Upper lobe of left lung (tissue), 6 donors: ENCODE measurements around the gene ZBTB3. TPM values are rescaled to one million over a fixed set of nuclear protein-coding genes. Genes with fewer than 3 reads are reported as not detected.
A peak's percentile ranks its signal among the peaks of the same experiment; 100 is the strongest.
"Not testable (repeated sequence)": the region's sequence is repeated elsewhere in the genome, so short reads cannot be mapped to it uniquely, and the experiment has no call there.

Experiments used
- ATAC-seq, 2 donors: fragments of 200-7000 bp; cut with Tn5 transposase; one replicate each; pipeline ENCODE4 v1.9.1; 2022; ENCODE audit warnings: mild to moderate bottlenecking in 2 of 2, moderate library complexity in 2 of 2; ENCODE audit not compliant: low FRiP score in 2 of 2
- DNase-seq, 2 donors: peaks; one replicate each; pipeline ENCODE4 v3.0.0-alpha.2; 2019 to 2020
- H3K27ac ChIP-seq, 4 donors: fragments of 200-600 bp; sonication (generic); one replicate each; pipeline ENCODE4 v1.5.1; 2016 to 2019
- H3K27me3 ChIP-seq, 4 donors: fragments of 200-600 bp; sonication (generic); one replicate each; pipeline ENCODE4 v1.5.1; 2017 to 2019
- H3K36me3 ChIP-seq, 4 donors: fragments of 200-600 bp; sonication (generic); one replicate each; pipeline ENCODE4 v1.5.1; 2016 to 2019
- H3K4me1 ChIP-seq, 4 donors: fragments of 200-600 bp; sonication (generic); one replicate each; pipeline ENCODE4 v1.5.1; 2018 to 2019
- H3K4me3 ChIP-seq, 4 donors: fragments of 200-600 bp; sonication (generic); one replicate each; pipeline ENCODE4 v1.5.1; 2017 to 2019; ENCODE audit warnings: mild to moderate bottlenecking in 2 of 4, moderate library complexity in 1 of 4
- H3K9me3 ChIP-seq, 4 donors: fragments of 200-600 bp; sonication (generic); one replicate each; pipeline ENCODE4 v1.5.1; 2018 to 2019
- EP300 ChIP-seq, 4 donors: sonication (generic); formaldehyde crosslinking; IDR thresholded peaks; one replicate each; pipeline ENCODE4 v1.5.1; 2017; ENCODE audit warnings: antibody characterized with exemption in 4 of 4, control low read depth in 2 of 4
- POLR2A ChIP-seq, 4 donors: fragments of 450-650 bp; IDR thresholded peaks; one replicate each; pipeline ENCODE4 v1.5.1; 2016 to 2017; ENCODE audit warnings: antibody characterized with exemption in 4 of 4, mild to moderate bottlenecking in 2 of 4
- POLR2AphosphoS5 ChIP-seq, 2 donors: sonication (generic); formaldehyde crosslinking; IDR thresholded peaks; one replicate each; pipeline ENCODE4 v1.5.1; 2017; ENCODE audit warnings: antibody characterized with exemption in 2 of 2
- WGBS, 2 donors: methylation state at CpG; one replicate each; pipeline ENCODE4 v1.1.5; 2017 to 2018; 5-methylcytosine and 5-hydroxymethylcytosine counted together
- small RNA-seq, 4 donors: library from RNA; depleted of rRNA; stranded (forward); fragments of <200 nt; gene quantifications; one replicate each; pipeline ENCODE3, GENCODE V24; 2016
- total RNA-seq, 6 donors: library from RNA; depleted of rRNA in 4 of 6; stranded (reverse); fragments of >200 nt in 4 of 6; gene quantifications; one replicate each; pipeline versions ENCODE4 v1.1.0 to v1.2.1, GENCODE V29; 2016 to 2021
- TF ChIP-seq, protein P1 (sequence below), 6 experiments: fragments of 450-650 bp in 4 of 6; fragments of 200-600 bp in 2 of 6; sonication (generic) in 2 of 6; IDR thresholded peaks; one replicate each; pipeline ENCODE4 v1.5.1; 2016 to 2019; ENCODE audit warnings: antibody characterized with exemption in 6 of 6
- donor health status: DM: no; HTN: no; CAD: no; lungs with moderate emphysema.
- donor health status: DM: no; HTN: yes; CAD: no; lungs with severe emphysema.

ZBTB3 gene
- total RNA-seq, 6 donors from 2014 or later: 7.3 to 15.3 (median 11.7) TPM

DNA sequence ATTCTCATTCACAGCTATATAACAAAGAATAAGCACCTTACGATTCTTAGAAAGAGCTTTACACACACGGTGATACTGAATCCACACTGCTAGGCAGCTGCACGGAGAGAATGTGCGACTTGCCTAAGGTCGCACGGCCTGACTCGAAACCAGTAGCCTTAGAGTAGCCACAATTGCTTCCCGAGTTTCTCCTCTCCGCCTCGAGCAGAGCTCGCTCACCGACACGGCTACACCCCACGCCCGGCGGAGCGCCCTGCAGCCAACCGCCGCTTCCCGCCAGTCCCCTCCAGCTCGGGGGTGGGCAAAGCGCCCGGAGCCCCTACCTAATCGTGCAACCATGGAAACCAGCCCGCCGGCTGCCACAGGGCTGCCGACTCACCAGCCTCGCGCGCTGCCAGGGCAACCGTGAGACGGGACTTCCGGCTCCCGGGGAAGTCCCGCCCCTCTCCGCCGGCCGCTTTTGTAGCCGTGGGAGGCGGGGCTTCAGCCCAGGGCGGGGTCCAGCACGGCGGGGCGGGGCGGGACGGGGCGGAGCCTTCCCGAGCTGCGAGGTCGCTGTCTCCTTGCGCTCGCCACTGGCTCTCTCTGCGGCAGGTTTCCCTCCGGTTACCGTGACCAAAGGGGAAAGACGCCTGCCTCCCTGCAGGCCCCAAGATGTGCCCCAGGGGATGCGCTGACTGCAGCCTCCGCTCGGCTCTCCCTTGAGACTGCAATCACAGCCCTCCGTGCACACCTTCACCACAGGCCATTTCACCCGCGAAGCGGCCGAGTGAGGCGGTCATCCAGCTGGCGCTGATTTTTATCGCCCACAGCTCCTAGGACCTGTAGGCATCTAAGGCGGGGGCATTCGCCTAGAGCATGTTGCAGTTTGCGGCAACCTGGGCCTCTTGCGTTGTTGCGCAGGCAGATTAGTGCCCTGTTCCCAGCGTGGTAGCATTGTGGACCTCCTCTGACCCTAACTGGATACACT, 47.8 kb downstream of the ZBTB3 start:
- Histone ChIP-seq H3K4me1 (peaks cover 31 to 43% (median 38%) of the 10 kb centered on the region in 4 donors), H3K4me3 (peak overlapping the region; percentile 61 to 86 (median 85)), H3K27ac (peak overlapping the region; percentile 76 to 89 (median 79)), H3K36me3 (peaks cover 0 to 17% (median 8%) of the 10 kb centered on the region in 4 donors), H3K9me3 (no peaks in the 10 kb centered on the region), H3K27me3 (no peaks in the 10 kb centered on the region)
- TF ChIP-seq, protein P1, sequence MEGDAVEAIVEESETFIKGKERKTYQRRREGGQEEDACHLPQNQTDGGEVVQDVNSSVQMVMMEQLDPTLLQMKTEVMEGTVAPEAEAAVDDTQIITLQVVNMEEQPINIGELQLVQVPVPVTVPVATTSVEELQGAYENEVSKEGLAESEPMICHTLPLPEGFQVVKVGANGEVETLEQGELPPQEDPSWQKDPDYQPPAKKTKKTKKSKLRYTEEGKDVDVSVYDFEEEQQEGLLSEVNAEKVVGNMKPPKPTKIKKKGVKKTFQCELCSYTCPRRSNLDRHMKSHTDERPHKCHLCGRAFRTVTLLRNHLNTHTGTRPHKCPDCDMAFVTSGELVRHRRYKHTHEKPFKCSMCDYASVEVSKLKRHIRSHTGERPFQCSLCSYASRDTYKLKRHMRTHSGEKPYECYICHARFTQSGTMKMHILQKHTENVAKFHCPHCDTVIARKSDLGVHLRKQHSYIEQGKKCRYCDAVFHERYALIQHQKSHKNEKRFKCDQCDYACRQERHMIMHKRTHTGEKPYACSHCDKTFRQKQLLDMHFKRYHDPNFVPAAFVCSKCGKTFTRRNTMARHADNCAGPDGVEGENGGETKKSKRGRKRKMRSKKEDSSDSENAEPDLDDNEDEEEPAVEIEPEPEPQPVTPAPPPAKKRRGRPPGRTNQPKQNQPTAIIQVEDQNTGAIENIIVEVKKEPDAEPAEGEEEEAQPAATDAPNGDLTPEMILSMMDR (IDR thresholded peaks at IDR 0.05): peak in 1 of 6 experiments; percentile 2
- TF ChIP-seq POLR2A (IDR thresholded peaks at IDR 0.05) (peak in 1 of 4 donors; percentile 75), EP300 (IDR thresholded peaks at IDR 0.05) (no peak), POLR2AphosphoS5 (IDR thresholded peaks at IDR 0.05) (peak; percentile 52 to 75)
- 13 to 22% methylated on average over 12 to 29 of the region's 73 CpGs for WGBS, 2 donors
- peak; percentile 94 for ATAC-seq
- DNase-seq: peak; percentile 98 to 99

DNA sequence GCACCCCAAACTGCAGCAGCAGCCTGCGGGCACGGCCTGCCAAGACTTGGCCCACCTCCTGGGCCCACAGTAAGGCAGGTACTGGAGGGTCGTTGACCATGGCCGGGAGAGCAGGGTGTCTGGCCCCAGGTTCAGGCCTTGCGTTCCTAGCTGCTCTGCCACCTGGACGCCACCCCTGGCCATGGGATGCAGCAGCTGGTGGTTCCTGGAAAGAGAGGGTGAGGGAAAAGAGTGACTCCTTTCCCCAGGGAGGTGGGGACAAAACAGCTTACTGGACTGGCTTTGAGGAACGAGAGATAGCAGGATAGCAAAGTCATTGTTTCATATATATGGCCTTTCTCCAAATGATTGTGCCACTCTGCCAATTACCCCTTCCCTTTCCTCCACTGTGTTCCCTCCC, 48.5 kb downstream of the ZBTB3 start:
- Histone ChIP-seq H3K27ac (peak overlapping the region; percentile 76 to 89 (median 79)), H3K4me3 (peak overlapping the region in 3 of 4 donors; percentile 61 to 85 (median 85)), H3K27me3 (no peaks in the 10 kb centered on the region), H3K9me3 (no peaks in the 10 kb centered on the region), H3K4me1 (peaks cover 29 to 40% (median 36%) of the 10 kb centered on the region in 4 donors), H3K36me3 (peaks cover 0 to 14% (median 4%) of the 10 kb centered on the region in 4 donors)
- ATAC-seq (no peak), DNase-seq (no peak)
- 48 to 55% methylated on average over 7 of the region's 7 CpGs for WGBS, 2 donors
- TF ChIP-seq, protein P1 (IDR thresholded peaks at IDR 0.05): no peak
- TF ChIP-seq POLR2AphosphoS5 (IDR thresholded peaks at IDR 0.05): no peak
- no peak for TF ChIP-seq POLR2A (IDR thresholded peaks at IDR 0.05)
- TF ChIP-seq EP300 (IDR thresholded peaks at IDR 0.05): no peak

DNA sequence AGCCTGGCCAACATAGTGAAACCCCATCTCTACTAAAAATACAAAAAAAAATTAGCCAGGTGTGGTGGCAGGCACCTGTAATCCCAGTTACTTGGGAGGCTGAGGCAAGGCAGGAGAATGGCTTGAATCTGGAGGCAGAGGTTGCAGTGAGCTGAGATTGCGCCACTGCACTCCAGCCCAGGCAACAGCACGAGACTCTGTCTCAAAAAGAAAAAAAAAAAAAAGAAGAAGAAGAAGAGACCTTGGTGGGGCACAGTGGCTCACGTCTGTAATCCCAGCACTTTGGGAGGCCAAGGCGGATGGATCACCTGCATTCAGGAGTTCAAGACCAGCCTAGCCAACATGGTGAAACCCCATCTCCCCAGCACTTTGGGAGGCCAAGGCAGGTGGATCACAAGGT, 50.0 kb downstream of the ZBTB3 start:
- DNase-seq, H3K9me3 ChIP-seq, H3K4me3 ChIP-seq, H3K27ac ChIP-seq, H3K27me3 ChIP-seq, ATAC-seq: not testable (repeated sequence)
- H3K4me1 ChIP-seq: peaks cover 23 to 34% (median 26%) of the 10 kb centered on the region in 4 donors
- 79 to 85% methylated on average over 4 of the region's 4 CpGs for WGBS, 2 donors
- peaks cover 0 to 12% (median 3%) of the 10 kb centered on the region in 4 donors for H3K36me3 ChIP-seq

DNA sequence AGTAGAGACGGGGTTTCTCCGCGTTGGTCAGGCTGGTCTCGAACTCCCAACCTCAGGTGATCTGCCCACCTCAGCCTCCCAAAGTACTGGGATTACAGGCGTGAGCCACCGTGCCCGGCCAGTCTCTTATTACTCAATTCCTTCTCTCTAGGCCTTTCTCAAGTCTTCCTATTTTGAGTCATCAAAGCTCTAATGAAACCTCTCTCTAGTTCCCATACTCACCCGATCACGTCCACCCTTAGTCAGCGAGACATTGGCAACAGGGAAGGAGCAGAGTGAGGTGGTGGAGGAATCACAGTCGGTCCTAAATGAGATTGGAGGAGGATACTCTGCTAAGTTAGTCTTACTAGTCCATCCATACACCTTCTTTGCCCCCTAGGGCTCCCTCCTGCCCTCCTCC, 51.7 kb downstream of the ZBTB3 start:
- H3K27ac ChIP-seq: no peak overlapping the region
- no peak overlapping the region for H3K4me3 ChIP-seq
- H3K9me3 ChIP-seq: no peaks in the 10 kb centered on the region
- H3K36me3 ChIP-seq: peaks cover 0 to 12% (median 3%) of the 10 kb centered on the region in 4 donors
- H3K4me1 ChIP-seq: peaks cover 14 to 20% (median 17%) of the 10 kb centered on the region in 4 donors
- no peak for DNase-seq
- H3K27me3 ChIP-seq: no peaks in the 10 kb centered on the region
- no peak for ATAC-seq
- WGBS, 2 donors: 82 to 92% methylated on average over 11 of the region's 11 CpGs
- TF ChIP-seq POLR2AphosphoS5 (IDR thresholded peaks at IDR 0.05) (no peak), POLR2A (IDR thresholded peaks at IDR 0.05) (peak in 1 of 4 donors; percentile 19)

Small RNA genes lying within 50 kb of the gene (small RNA-seq; reads per million reads assigned to genes)
- 0.37 to 1.0 (median 0.59) reads per million in 4 donors for gene MIR6514

Other genes with a start within 250 kb of the ZBTB3 start
- 1,000 to 10,000 TPM in 2 of 6 donors, 100 to 1,000 TPM in 4; 583 to 1,153 (median 829) TPM for gene AHNAK, start 207.4 kb downstream of the ZBTB3 start, total RNA-seq
- 100 to 1,000 TPM; 557 to 997 (median 889) TPM for gene EEF1G, start 180.3 kb downstream of the ZBTB3 start, total RNA-seq
- gene TUT1, start 162.6 kb downstream of the ZBTB3 start, total RNA-seq: 10 to 100 TPM in 3 of 6 donors, 1 to 10 TPM in 3; 5.3 to 25.4 (median 11.7) TPM
- gene MTA2, start 152.3 kb downstream of the ZBTB3 start, total RNA-seq: 10 to 100 TPM; 57.6 to 88.0 (median 69.8) TPM
- 100 to 1,000 TPM in 1 of 6 donors, 10 to 100 TPM in 5; 31.0 to 148 (median 71.0) TPM for gene EML3, start 141.4 kb downstream of the ZBTB3 start, total RNA-seq
- gene ROM1, start 140.9 kb downstream of the ZBTB3 start, total RNA-seq: 1 to 10 TPM; 3.1 to 9.2 (median 5.2) TPM
- 10 to 100 TPM; 21.3 to 43.9 (median 37.9) TPM for gene B3GAT3, start 132.2 kb downstream of the ZBTB3 start, total RNA-seq
- gene GANAB, start 107.5 kb downstream of the ZBTB3 start, total RNA-seq: 100 to 1,000 TPM in 4 of 6 donors, 10 to 100 TPM in 2; 82.3 to 240 (median 138) TPM
- gene INTS5, start 100.9 kb downstream of the ZBTB3 start, total RNA-seq: 10 to 100 TPM in 5 of 6 donors, 1 to 10 TPM in 1; 9.5 to 31.5 (median 19.8) TPM
- 10 to 100 TPM; 16.8 to 42.0 (median 30.6) TPM for gene C11orf98, start 89.0 kb downstream of the ZBTB3 start, total RNA-seq
- 10 to 100 TPM in 3 of 6 donors, 1 to 10 TPM in 3; 5.7 to 16.0 (median 10.0) TPM for gene CSKMT, start 88.8 kb downstream of the ZBTB3 start, total RNA-seq
- 10 to 100 TPM in 1 of 6 donors, 1 to 10 TPM in 5; 5.0 to 12.6 (median 6.7) TPM for gene UQCC3, start 82.5 kb downstream of the ZBTB3 start, total RNA-seq
- gene LBHD1, start 81.9 kb downstream of the ZBTB3 start, total RNA-seq: 10 to 100 TPM in 1 of 6 donors, 1 to 10 TPM in 5; 3.6 to 19.9 (median 6.8) TPM
- gene UBXN1, start 75.1 kb downstream of the ZBTB3 start, total RNA-seq: 100 to 1,000 TPM; 104 to 186 (median 128) TPM
- gene LRRN4CL, start 64.6 kb downstream of the ZBTB3 start, total RNA-seq: 1 to 10 TPM in 5 of 6 donors, under 1 TPM in 1; 0.61 to 6.4 (median 1.8) TPM
- gene BSCL2, start 46.7 kb downstream of the ZBTB3 start, total RNA-seq: 100 to 1,000 TPM in 2 of 6 donors, 10 to 100 TPM in 4; 75.5 to 198 (median 87.5) TPM
- not detected for gene GNG3, start 46.5 kb downstream of the ZBTB3 start, total RNA-seq
- 10 to 100 TPM; 23.9 to 76.5 (median 46.3) TPM for gene HNRNPUL2, start 26.7 kb downstream of the ZBTB3 start, total RNA-seq
- gene TTC9C, start 25.7 kb downstream of the ZBTB3 start, total RNA-seq: 10 to 100 TPM; 18.9 to 31.5 (median 28.6) TPM
- gene POLR2G, start 7.4 kb upstream of the ZBTB3 start, total RNA-seq: 10 to 100 TPM; 15.8 to 62.9 (median 38.8) TPM
- 10 to 100 TPM; 16.7 to 51.3 (median 27.0) TPM for gene TAF6L, start 17.2 kb upstream of the ZBTB3 start, total RNA-seq
- 10 to 100 TPM; 38.8 to 98.2 (median 56.2) TPM for gene TMEM179B, start 33.2 kb upstream of the ZBTB3 start, total RNA-seq
- gene TMEM223, start 37.8 kb upstream of the ZBTB3 start, total RNA-seq: 10 to 100 TPM; 11.3 to 28.7 (median 15.4) TPM
- gene NXF1, start 51.3 kb upstream of the ZBTB3 start, total RNA-seq: 100 to 1,000 TPM in 1 of 6 donors, 10 to 100 TPM in 5; 56.1 to 215 (median 81.2) TPM
- gene STX5, start 77.9 kb upstream of the ZBTB3 start, total RNA-seq: 10 to 100 TPM; 25.3 to 53.8 (median 44.9) TPM
- gene TEX54, start 78.7 kb upstream of the ZBTB3 start, total RNA-seq: not detected
- 10 to 100 TPM; 31.5 to 56.6 (median 50.4) TPM for gene WDR74, start 85.4 kb upstream of the ZBTB3 start, total RNA-seq
- gene SLC3A2, start 126.7 kb upstream of the ZBTB3 start, total RNA-seq: 100 to 1,000 TPM; 120 to 236 (median 179) TPM
- gene CHRM1, start 167.2 kb upstream of the ZBTB3 start, total RNA-seq: 1 to 10 TPM in 4 of 6 donors, under 1 TPM in 1, not detected in 1; 0.59 to 7.3 (median 3.0) TPM
- not detected for gene SLC22A6, start 230.8 kb upstream of the ZBTB3 start, total RNA-seq